Activated CD8-positive, alpha-beta memory T cell treated with anti-CD3 and anti-CD28 coated beads for 1 hour (primary cell): ENCODE measurements around the gene ZNF584.
"Not testable (repeated sequence)": the region's sequence is repeated elsewhere in the genome, so short reads cannot be mapped to it uniquely, and the experiment has no call there.

ENCODE experiments used
- DNase-seq, 2 donors: peaks; one replicate each; pipeline ENCODE4 v3.0.0-alpha.2; 2020; ENCODE audit warnings: low read depth in 1 of 2; ENCODE audit errors: extremely low read depth in 1 of 2

The ZNF584 gene

GRCh38 chr19:58403920-58404478 lies 4.5 kb upstream of the ZNF584 start:
- DNase-seq = not testable (repeated sequence)

GRCh38 chr19:58406818-58407657 lies 1.4 kb upstream of the ZNF584 start:
- DNase-seq = no peak

GRCh38 chr19:58407658-58408151 lies 744 bp upstream of the ZNF584 start:
- DNase-seq = no peak

GRCh38 chr19:58409010-58409790 lies 751 bp downstream of the ZNF584 start:
- DNase-seq = no peak

- no peak for DNase-seq
Observed at GRCh38 chr19:58416604-58417003, 8.2 kb downstream of the ZNF584 start.

- no peak for DNase-seq
Observed at GRCh38 chr19:58417071-58417470, 8.6 kb downstream of the ZNF584 start.

GRCh38 chr19:58428617-58429016 lies 20.2 kb downstream of the ZNF584 start:
- DNase-seq = no peak

- no peak for DNase-seq
Observed at GRCh38 chr19:58429745-58430144, 21.3 kb downstream of the ZNF584 start.

GRCh38 chr19:58434217-58434616 lies 25.8 kb downstream of the ZNF584 start:
- no peak for DNase-seq

GRCh38 chr19:58439576-58440554 lies 31.4 kb downstream of the ZNF584 start, which contains the start of gene ZNF132:
Gene ZNF132 (minus strand): TSS chr19:58440153. CDS start chr19:58439821, 332 bp downstream.
- peak; percentile 82 to 90 for DNase-seq

- DNase-seq = no peak
Observed at GRCh38 chr19:58440556-58440955, 32.1 kb downstream of the ZNF584 start.

GRCh38 chr19:58442986-58443385 lies 34.5 kb downstream of the ZNF584 start:
- not testable (repeated sequence) for DNase-seq

- not testable (repeated sequence) for DNase-seq
Observed at GRCh38 chr19:58448860-58449259, 40.4 kb downstream of the ZNF584 start.

- DNase-seq = not testable (repeated sequence)
Observed at GRCh38 chr19:58449980-58450379, 41.5 kb downstream of the ZNF584 start.

GRCh38 chr19:58450856-58451357 lies 42.5 kb downstream of the ZNF584 start:
- no peak for DNase-seq

- peak; percentile 90 to 94 for DNase-seq
Observed at GRCh38 chr19:58451358-58452101, 43.1 kb downstream of the ZNF584 start, which contains the start of gene ZNF324B. Gene ZNF324B (plus strand): TSS chr19:58451622. CDS start chr19:58453702, 2,080 bp downstream.

- no peak for DNase-seq
Observed at GRCh38 chr19:58453743-58454142, 45.3 kb downstream of the ZNF584 start.

- no peak for DNase-seq
Observed at GRCh38 chr19:58455306-58455705, 46.9 kb downstream of the ZNF584 start.

- no peak for DNase-seq
Observed at GRCh38 chr19:58456111-58456510, 47.7 kb downstream of the ZNF584 start.
